Fibroblast of the aortic adventitia (primary cell): ENCODE data around the gene ALKAL2. TPM values are rescaled to one million over a fixed set of nuclear protein-coding genes. Genes with fewer than 3 reads are reported as not detected.

Experiments
- DNase-seq: peaks from one replicate; pipeline ENCODE4 v3.0.0-alpha.2; 2010; ENCODE audit warnings: low read depth
- H3K4me3 ChIP-seq: 2 replicates; pipeline ENCODE4 v1.5.1; 2011; ENCODE audit warnings: low read depth, mild to moderate bottlenecking, control low read depth, low read length, moderate library complexity
- CTCF ChIP-seq: IDR thresholded peaks from 2 replicates; pipeline ENCODE4 v1.5.1; 2011; ENCODE audit warnings: mild to moderate bottlenecking, low read length, control low read depth, inconsistent platforms; ENCODE audit not compliant: insufficient read depth
- total RNA-seq: library from RNA; depleted of rRNA; stranded (reverse); fragments of >200 nt; gene quantifications from 2 replicates; pipeline ENCODE4 v1.2.3, GENCODE V29; 2012; ENCODE audit warnings: low replicate concordance

Gene ALKAL2
- total RNA-seq, 1 donor: 1.3 TPM

GRCh38 chr2:285531-285930 lies 2.4 kb downstream of the ALKAL2 start:
- H3K4me3 ChIP-seq: no peak overlapping the region
- peak; percentile 81 for DNase-seq

GRCh38 chr2:284896-285492 lies 2.9 kb downstream of the ALKAL2 start:
- no peak for TF ChIP-seq CTCF
- peak; percentile 29 for DNase-seq
- no peak overlapping the region for H3K4me3 ChIP-seq

More at GRCh38 chr2:285531-285930, 2.4 kb downstream of the ALKAL2 start:
- TF ChIP-seq CTCF: no peak

GRCh38 chr2:283996-284794 lies 3.7 kb downstream of the ALKAL2 start:
- no peak for TF ChIP-seq CTCF
- DNase-seq: no peak

GRCh38 chr2:282371-283263 lies 5.3 kb downstream of the ALKAL2 start:
- no peak overlapping the region for H3K4me3 ChIP-seq
- no peak for DNase-seq
- TF ChIP-seq CTCF: no peak

More at GRCh38 chr2:283996-284794, 3.7 kb downstream of the ALKAL2 start:
- no peak overlapping the region for H3K4me3 ChIP-seq

GRCh38 chr2:281381-281780 lies 6.5 kb downstream of the ALKAL2 start:
- no peak for DNase-seq
- no peak for TF ChIP-seq CTCF
- no peak overlapping the region for H3K4me3 ChIP-seq

GRCh38 chr2:280650-281110 lies 7.2 kb downstream of the ALKAL2 start:
- no peak overlapping the region for H3K4me3 ChIP-seq
- DNase-seq: no peak
- TF ChIP-seq CTCF: no peak
